ENCODE measurements around the gene RHOXF2.
A peak's percentile ranks its signal among the peaks of the same experiment; 100 is the strongest.

RHOXF2 gene

GRCh38 chrX:120136840-120137239 lies 21.6 kb upstream of the RHOXF2 start:
- no peak for TF ChIP-seq EZH2phosphoT487 (IDR thresholded peaks at IDR 0.05; ENCODE audit: borderline replicate concordance, low read length)
- TF ChIP-seq CTCF (IDR thresholded peaks at IDR 0.05; ENCODE audit: low read depth, low read length, poor library complexity, severe bottlenecking), result no peak
- H3K27ac ChIP-seq (ENCODE audit: low read depth, low read length), result no peak overlapping the region

GRCh38 chrX:120137439-120137838 lies 21.0 kb upstream of the RHOXF2 start:
- Histone ChIP-seq H3K9me2 (replicated peaks; ENCODE audit: control insufficient read depth, low read length) (no peaks in the 10 kb centered on the region), H3K4me2 (ENCODE audit: low read length) (no peak overlapping the region), H4K20me1 (ENCODE audit: control insufficient read depth, insufficient read depth, low read depth, low read length) (no peaks in the 10 kb centered on the region), H3K79me2 (ENCODE audit: control insufficient read depth, low read length) (no peaks in the 10 kb centered on the region), H3K36me3 (ENCODE audit: control insufficient read depth, low read length) (no peaks in the 10 kb centered on the region), H3K9me3 (ENCODE audit: control insufficient read depth, insufficient read depth, low read length) (no peaks in the 10 kb centered on the region), H3K4me1 (ENCODE audit: control insufficient read depth, low read length) (no peaks in the 10 kb centered on the region), H3F3A (ENCODE audit: control insufficient read depth, insufficient read depth) (no peaks in the 10 kb centered on the region), H3K27me3 (ENCODE audit: control insufficient read depth, low read length) (no peaks in the 10 kb centered on the region), H3K4me3 (ENCODE audit: low read length) (no peak overlapping the region), H3K27ac (ENCODE audit: low read depth, low read length) (no peak overlapping the region)
- no peak for TF ChIP-seq EZH2phosphoT487 (IDR thresholded peaks at IDR 0.05; ENCODE audit: borderline replicate concordance, low read length)
- TF ChIP-seq CTCF (IDR thresholded peaks at IDR 0.05; ENCODE audit: low read depth, low read length, poor library complexity, severe bottlenecking), result no peak

More at GRCh38 chrX:120136840-120137239, 21.6 kb upstream of the RHOXF2 start:
- H3K9me2 ChIP-seq (replicated peaks; ENCODE audit: control insufficient read depth, low read length), result no peaks in the 10 kb centered on the region
- H3F3A ChIP-seq (ENCODE audit: control insufficient read depth, insufficient read depth), result no peaks in the 10 kb centered on the region
- H3K4me3 ChIP-seq (ENCODE audit: low read length), result no peak overlapping the region
- H3K4me2 ChIP-seq (ENCODE audit: low read length), result no peak overlapping the region
- H3K79me2 ChIP-seq (ENCODE audit: control insufficient read depth, low read length), result no peaks in the 10 kb centered on the region
- no peaks in the 10 kb centered on the region for H3K27me3 ChIP-seq (ENCODE audit: control insufficient read depth, low read length)
- no peaks in the 10 kb centered on the region for H3K36me3 ChIP-seq (ENCODE audit: control insufficient read depth, low read length)
- H4K20me1 ChIP-seq (ENCODE audit: control insufficient read depth, insufficient read depth, low read depth, low read length), result no peaks in the 10 kb centered on the region
- H3K9me3 ChIP-seq (ENCODE audit: control insufficient read depth, insufficient read depth, low read length), result no peaks in the 10 kb centered on the region
- H3K4me1 ChIP-seq (ENCODE audit: control insufficient read depth, low read length), result no peaks in the 10 kb centered on the region

DNA sequence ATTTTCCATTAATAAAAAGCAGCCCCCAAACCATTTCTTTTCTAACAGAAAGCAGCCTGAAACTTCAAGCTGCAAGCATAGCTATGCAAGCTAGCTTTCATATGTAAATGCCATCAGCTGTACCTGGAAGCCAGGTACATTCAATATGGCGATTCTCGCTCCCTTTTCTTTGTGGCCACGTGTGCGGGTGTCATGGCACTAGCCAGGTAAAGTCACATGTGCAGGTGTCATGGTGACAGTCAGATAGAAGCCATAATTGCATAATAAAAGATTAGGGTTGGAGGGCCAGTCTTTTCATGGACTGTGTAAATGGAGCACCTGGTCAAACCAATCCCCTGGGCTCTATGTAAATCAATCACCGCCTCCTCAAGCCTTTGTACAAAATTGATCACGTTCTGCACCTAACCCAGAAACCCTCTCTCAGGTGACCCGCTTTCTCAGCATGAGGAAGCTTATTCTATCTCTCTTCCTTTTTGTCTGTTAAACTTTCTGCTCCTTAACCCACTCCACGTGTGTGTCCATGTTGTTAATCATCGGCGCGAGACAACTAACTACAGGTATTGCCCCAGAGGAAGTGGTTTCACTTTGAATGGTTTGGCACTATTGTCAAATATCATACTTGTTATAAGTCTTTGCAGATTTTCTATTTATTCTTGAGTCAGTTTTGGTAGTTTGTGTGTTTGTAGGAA lies 18.0 kb upstream of the RHOXF2 start:
- H4K20me1 ChIP-seq (ENCODE audit: control insufficient read depth, insufficient read depth, low read depth, low read length), result no peaks in the 10 kb centered on the region
- H3K4me2 ChIP-seq (ENCODE audit: low read length), result peak overlapping the region; percentile 27; the same call in 1 of the 2 replicates
- no peaks in the 10 kb centered on the region for H3K27me3 ChIP-seq (ENCODE audit: control insufficient read depth, low read length)
- no peaks in the 10 kb centered on the region for H3F3A ChIP-seq (ENCODE audit: control insufficient read depth, insufficient read depth)
- H3K36me3 ChIP-seq (ENCODE audit: control insufficient read depth, low read length), result no peaks in the 10 kb centered on the region
- TF ChIP-seq CTCF (IDR thresholded peaks at IDR 0.05; ENCODE audit: low read depth, low read length, poor library complexity, severe bottlenecking), result no peak
- TF ChIP-seq EZH2phosphoT487 (IDR thresholded peaks at IDR 0.05; ENCODE audit: borderline replicate concordance, low read length), result no peak
- H3K27ac ChIP-seq (ENCODE audit: low read depth, low read length), result no peak overlapping the region
- H3K9me3 ChIP-seq (ENCODE audit: control insufficient read depth, insufficient read depth, low read length), result no peaks in the 10 kb centered on the region
- H3K4me3 ChIP-seq (ENCODE audit: low read length), result no peak overlapping the region
- no peaks in the 10 kb centered on the region for H3K79me2 ChIP-seq (ENCODE audit: control insufficient read depth, low read length)
- no peaks in the 10 kb centered on the region for H3K9me2 ChIP-seq (replicated peaks; ENCODE audit: control insufficient read depth, low read length)
- H3K4me1 ChIP-seq (ENCODE audit: control insufficient read depth, low read length), result no peaks in the 10 kb centered on the region
